A673 (cell line): ENCODE results near the gene CLNK.

Experiments
- EZH2 ChIP-seq: fragments of 200-600 bp; sonication (generic); IDR thresholded peaks from 2 replicates; pipeline ENCODE4 v1.6.1; 2017; ENCODE audit warnings: borderline replicate concordance, low read depth, mild to moderate bottlenecking, mixed read lengths, antibody characterized with exemption, low read length; ENCODE audit not compliant: poor library complexity, severe bottlenecking
- TF ChIP-seq, protein P1 (sequence below): fragments of 300-800, 200-600 bp; sonication (generic); conservative IDR thresholded peaks from 2 replicates; pipeline ENCODE4 v1.5.1; 2017; ENCODE audit warnings: low read depth, mild to moderate bottlenecking, antibody characterized with exemption, low read length, moderate library complexity, mixed read lengths

DNA sequence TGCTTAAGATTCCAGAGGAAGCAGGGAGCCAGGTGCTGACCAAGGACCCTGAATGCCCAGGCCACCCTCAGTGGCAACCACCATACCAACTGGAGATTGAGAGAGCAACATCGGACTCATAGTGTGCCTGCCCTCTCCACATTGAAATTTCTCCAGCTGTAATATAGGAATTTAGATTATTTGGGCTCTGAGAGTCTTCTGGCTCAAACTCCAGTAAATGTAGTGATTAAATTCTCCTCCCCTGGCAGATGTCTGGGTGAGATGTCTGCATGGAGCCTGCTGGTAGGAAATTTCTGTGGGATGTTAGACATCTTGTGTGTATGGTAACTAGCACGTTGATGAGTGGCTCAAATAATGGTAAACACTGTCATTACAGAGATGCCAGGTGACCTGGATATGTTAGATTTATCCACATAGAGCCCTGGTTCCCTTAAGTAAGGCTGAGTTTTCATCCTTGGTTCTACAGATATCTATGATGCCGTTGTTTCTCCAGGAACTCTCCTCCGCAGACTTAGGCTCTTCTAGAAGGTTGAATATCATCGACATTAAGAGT is 70.6 kb downstream of the CLNK start:
- TF ChIP-seq, protein P1, sequence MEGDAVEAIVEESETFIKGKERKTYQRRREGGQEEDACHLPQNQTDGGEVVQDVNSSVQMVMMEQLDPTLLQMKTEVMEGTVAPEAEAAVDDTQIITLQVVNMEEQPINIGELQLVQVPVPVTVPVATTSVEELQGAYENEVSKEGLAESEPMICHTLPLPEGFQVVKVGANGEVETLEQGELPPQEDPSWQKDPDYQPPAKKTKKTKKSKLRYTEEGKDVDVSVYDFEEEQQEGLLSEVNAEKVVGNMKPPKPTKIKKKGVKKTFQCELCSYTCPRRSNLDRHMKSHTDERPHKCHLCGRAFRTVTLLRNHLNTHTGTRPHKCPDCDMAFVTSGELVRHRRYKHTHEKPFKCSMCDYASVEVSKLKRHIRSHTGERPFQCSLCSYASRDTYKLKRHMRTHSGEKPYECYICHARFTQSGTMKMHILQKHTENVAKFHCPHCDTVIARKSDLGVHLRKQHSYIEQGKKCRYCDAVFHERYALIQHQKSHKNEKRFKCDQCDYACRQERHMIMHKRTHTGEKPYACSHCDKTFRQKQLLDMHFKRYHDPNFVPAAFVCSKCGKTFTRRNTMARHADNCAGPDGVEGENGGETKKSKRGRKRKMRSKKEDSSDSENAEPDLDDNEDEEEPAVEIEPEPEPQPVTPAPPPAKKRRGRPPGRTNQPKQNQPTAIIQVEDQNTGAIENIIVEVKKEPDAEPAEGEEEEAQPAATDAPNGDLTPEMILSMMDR = no peak
- TF ChIP-seq EZH2 = no peak
